Colonic mucosa (tissue), 4 donors: Measurements from ENCODE around the gene ECSCR. TPM values are rescaled to one million over a fixed set of nuclear protein-coding genes. Genes with fewer than 3 reads are reported as not detected.
"Not testable (repeated sequence)": the region's sequence is repeated elsewhere in the genome, so short reads cannot be mapped to it uniquely, and the experiment has no call there.

ENCODE experiments used
- DNase-seq: peaks from one replicate; pipeline ENCODE4 v3.0.0-alpha.2; 2020
- H3K27ac ChIP-seq: fragments of 200-600 bp; one replicate; pipeline ENCODE4 v1.8.0; 2021
- H3K27me3 ChIP-seq: fragments of 200-600 bp; one replicate; pipeline ENCODE4 v1.8.0; 2021
- H3K36me3 ChIP-seq: fragments of 200-600 bp; one replicate; pipeline ENCODE4 v1.8.0; 2021
- H3K4me1 ChIP-seq: fragments of 200-600 bp; one replicate; pipeline ENCODE4 v1.8.0; 2021; ENCODE audit warnings: mild to moderate bottlenecking
- H3K4me3 ChIP-seq: fragments of 200-600 bp; one replicate; pipeline ENCODE4 v1.8.0; 2021
- H3K9ac ChIP-seq, 2 donors: one replicate each; pipeline ENCODE4 v1.7.0; 2013; ENCODE audit warnings: control low read depth in 2 of 2, low read depth in 2 of 2, low read length in 2 of 2
- H3K9me3 ChIP-seq: fragments of 200-600 bp; one replicate; pipeline ENCODE4 v1.8.0; 2021
- intact Hi-C: fragments of 100-400 bp; cut with DNase I; formaldehyde crosslinking; loops from one replicate; pipeline ENCODE4 v1.14.1; 2022
- total RNA-seq, 2 donors: library from RNA; stranded (reverse); fragmentation: NEBNext Ultra II Directional in 1 of 2; extraction: Animal tissue kit (Norgen Biotek cat#: 25700) in 1 of 2; gene quantifications; one replicate each; pipeline ENCODE4 v1.2.1, GENCODE V29; 2021
- TF ChIP-seq, protein P1 (sequence below): fragments of 200-600 bp; IDR thresholded peaks from one replicate; pipeline ENCODE4 v1.8.0; 2022; ENCODE audit warnings: antibody characterized with exemption, mild to moderate bottlenecking
- donor health status: healthy.
- donor health status: DM: no; HTN: no; CAD: no.
- donor health status: DM: no; HTN: no; CAD: no.

The ECSCR gene
- total RNA-seq, 2 donors from 2014 or later: 2.2 to 7.4 TPM

- intact Hi-C loops: no loop called here
- peak within 1 kb of the TSS; percentile 90 for H3K27ac ChIP-seq
- H3K9ac ChIP-seq: peak within 1 kb of the TSS; percentile 74 to 88
- H3K4me3 ChIP-seq: peak within 1 kb of the TSS; percentile 46
- TF ChIP-seq, protein P1, sequence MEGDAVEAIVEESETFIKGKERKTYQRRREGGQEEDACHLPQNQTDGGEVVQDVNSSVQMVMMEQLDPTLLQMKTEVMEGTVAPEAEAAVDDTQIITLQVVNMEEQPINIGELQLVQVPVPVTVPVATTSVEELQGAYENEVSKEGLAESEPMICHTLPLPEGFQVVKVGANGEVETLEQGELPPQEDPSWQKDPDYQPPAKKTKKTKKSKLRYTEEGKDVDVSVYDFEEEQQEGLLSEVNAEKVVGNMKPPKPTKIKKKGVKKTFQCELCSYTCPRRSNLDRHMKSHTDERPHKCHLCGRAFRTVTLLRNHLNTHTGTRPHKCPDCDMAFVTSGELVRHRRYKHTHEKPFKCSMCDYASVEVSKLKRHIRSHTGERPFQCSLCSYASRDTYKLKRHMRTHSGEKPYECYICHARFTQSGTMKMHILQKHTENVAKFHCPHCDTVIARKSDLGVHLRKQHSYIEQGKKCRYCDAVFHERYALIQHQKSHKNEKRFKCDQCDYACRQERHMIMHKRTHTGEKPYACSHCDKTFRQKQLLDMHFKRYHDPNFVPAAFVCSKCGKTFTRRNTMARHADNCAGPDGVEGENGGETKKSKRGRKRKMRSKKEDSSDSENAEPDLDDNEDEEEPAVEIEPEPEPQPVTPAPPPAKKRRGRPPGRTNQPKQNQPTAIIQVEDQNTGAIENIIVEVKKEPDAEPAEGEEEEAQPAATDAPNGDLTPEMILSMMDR: no peak
- H3K36me3 ChIP-seq: no peaks in the 10 kb centered on the region
- peaks cover 21% of the 10 kb centered on the region for H3K4me1 ChIP-seq
- peak; percentile 94 for DNase-seq
- H3K9me3 ChIP-seq: no peaks in the 10 kb centered on the region
- no peaks in the 10 kb centered on the region for H3K27me3 ChIP-seq
These were observed 19.7 kb upstream of the ECSCR start, which contains the start of gene STING1 for GRCh38 chr5:139482050-139482889. Gene STING1 (minus strand): TSS chr5:139482758. CDS start chr5:139481704, 1,054 bp downstream.

GRCh38 chr5:139481580-139482049 lies 19.1 kb upstream of the ECSCR start:
- TF ChIP-seq, protein P1: no peak
- peak; percentile 56 for DNase-seq
- H3K4me3 ChIP-seq: peak overlapping the region; percentile 46
- peaks cover 21% of the 10 kb centered on the region for H3K4me1 ChIP-seq
- intact Hi-C loops: no loop called here
- no peaks in the 10 kb centered on the region for H3K9me3 ChIP-seq
- H3K27me3 ChIP-seq: no peaks in the 10 kb centered on the region
- peak overlapping the region; percentile 90 for H3K27ac ChIP-seq
- no peaks in the 10 kb centered on the region for H3K36me3 ChIP-seq
- peak overlapping the region; percentile 74 to 88 for H3K9ac ChIP-seq

GRCh38 chr5:139481122-139481533 lies 18.6 kb upstream of the ECSCR start:
- DNase-seq: peak; percentile 55
- H3K4me3 ChIP-seq: peak overlapping the region; percentile 46
- TF ChIP-seq, protein P1: no peak
- peak overlapping the region; percentile 74 to 88 for H3K9ac ChIP-seq
- H3K36me3 ChIP-seq: no peaks in the 10 kb centered on the region
- H3K9me3 ChIP-seq: no peaks in the 10 kb centered on the region
- peak overlapping the region; percentile 90 for H3K27ac ChIP-seq
- no peaks in the 10 kb centered on the region for H3K27me3 ChIP-seq
- intact Hi-C loops: no loop called here
- H3K4me1 ChIP-seq: peaks cover 21% of the 10 kb centered on the region

DNA sequence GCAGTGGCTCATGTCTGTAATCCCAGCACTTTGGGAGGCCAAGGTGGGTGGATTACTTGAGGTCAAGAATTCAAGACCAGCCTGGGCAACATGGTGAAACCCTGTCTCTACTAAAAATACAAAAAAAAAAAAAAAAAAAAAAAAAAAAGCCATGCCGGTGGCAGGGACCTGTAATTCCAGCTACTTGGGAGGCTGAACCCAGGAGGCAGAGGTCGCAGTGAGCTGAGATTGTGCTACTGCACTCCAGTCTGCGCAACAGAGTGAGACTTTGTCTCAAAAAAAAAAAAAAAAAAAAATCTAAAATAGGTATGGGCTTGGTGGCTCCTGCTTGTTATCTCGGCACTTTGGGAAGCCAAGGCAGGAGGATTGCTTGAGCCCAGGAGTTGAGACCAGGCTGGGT lies 17.2 kb upstream of the ECSCR start:
- intact Hi-C loops, DNase-seq: not testable (repeated sequence)
- H3K4me1 ChIP-seq: peaks cover 32% of the 10 kb centered on the region

GRCh38 chr5:139478657-139479423 lies 16.3 kb upstream of the ECSCR start:
- H3K9me3 ChIP-seq, H3K36me3 ChIP-seq, intact Hi-C loops, H3K4me3 ChIP-seq, H3K27ac ChIP-seq, H3K27me3 ChIP-seq, DNase-seq, H3K9ac ChIP-seq: not testable (repeated sequence)
- peaks cover 32% of the 10 kb centered on the region for H3K4me1 ChIP-seq

More for the DNA sequence above, 17.2 kb upstream of the ECSCR start:
- H3K27me3 ChIP-seq, H3K27ac ChIP-seq, H3K36me3 ChIP-seq, H3K9ac ChIP-seq, H3K9me3 ChIP-seq, H3K4me3 ChIP-seq: not testable (repeated sequence)

GRCh38 chr5:139475865-139476617 lies 13.5 kb upstream of the ECSCR start:
- Histone ChIP-seq H3K4me3 (no peak overlapping the region), H3K9me3 (no peaks in the 10 kb centered on the region), H3K27me3 (no peaks in the 10 kb centered on the region), H3K36me3 (no peaks in the 10 kb centered on the region), H3K9ac (no peak overlapping the region), H3K4me1 (peaks cover 20% of the 10 kb centered on the region), H3K27ac (no peak overlapping the region)
- TF ChIP-seq, protein P1: no peak
- intact Hi-C loops: no loop called here
- no peak for DNase-seq
